Transverse colon (tissue), 4 donors: ENCODE results near the gene ITGB5.

Experiments used
- EP300 ChIP-seq: sonication (generic); formaldehyde crosslinking; IDR thresholded peaks from one replicate; pipeline ENCODE4 v1.6.1; 2017; ENCODE audit warnings: antibody characterized with exemption, low read depth
- POLR2A ChIP-seq: fragments of 450-650 bp; IDR thresholded peaks from one replicate; pipeline ENCODE4 v1.6.1; 2016; ENCODE audit warnings: antibody characterized with exemption, mild to moderate bottlenecking, moderate library complexity
- POLR2AphosphoS5 ChIP-seq, 3 donors: sonication (generic); formaldehyde crosslinking; IDR thresholded peaks; one replicate each; pipeline ENCODE4 v1.6.1; 2016; ENCODE audit warnings: antibody characterized with exemption in 3 of 3
- TF ChIP-seq, protein P1 (sequence below), 5 experiments: fragments of 200-600 bp in 3 of 5; fragments of 450-650 bp in 2 of 5; sonication (generic) in 3 of 5; IDR thresholded peaks; 1 replicate in 2 of 5; 2 replicates in 3 of 5; pipeline ENCODE4 v1.5.1; 2016 to 2017; ENCODE audit warnings: antibody characterized with exemption in 5 of 5, inconsistent platforms in 3 of 5, mild to moderate bottlenecking in 2 of 5, moderate library complexity in 1 of 5

DNA sequence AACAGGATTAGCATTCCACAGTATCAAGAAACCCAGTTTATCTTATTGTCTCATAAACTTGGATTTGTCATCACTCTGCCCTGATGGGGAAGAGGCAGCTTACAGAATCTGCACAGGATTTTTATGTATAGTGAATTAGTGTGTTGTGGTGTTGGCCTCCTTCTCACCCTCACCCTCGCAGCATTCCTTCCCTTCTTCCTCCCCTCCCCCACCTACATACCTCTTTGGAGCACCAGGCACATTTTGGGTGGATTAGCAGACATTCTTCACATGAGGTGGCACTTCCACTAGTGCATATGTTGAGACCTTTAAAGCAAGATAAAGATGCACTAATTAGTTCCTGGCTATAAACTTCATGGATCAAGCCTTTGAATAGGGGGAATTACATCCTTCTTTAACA is 13.9 kb downstream of the ITGB5 start:
- TF ChIP-seq, protein P1, sequence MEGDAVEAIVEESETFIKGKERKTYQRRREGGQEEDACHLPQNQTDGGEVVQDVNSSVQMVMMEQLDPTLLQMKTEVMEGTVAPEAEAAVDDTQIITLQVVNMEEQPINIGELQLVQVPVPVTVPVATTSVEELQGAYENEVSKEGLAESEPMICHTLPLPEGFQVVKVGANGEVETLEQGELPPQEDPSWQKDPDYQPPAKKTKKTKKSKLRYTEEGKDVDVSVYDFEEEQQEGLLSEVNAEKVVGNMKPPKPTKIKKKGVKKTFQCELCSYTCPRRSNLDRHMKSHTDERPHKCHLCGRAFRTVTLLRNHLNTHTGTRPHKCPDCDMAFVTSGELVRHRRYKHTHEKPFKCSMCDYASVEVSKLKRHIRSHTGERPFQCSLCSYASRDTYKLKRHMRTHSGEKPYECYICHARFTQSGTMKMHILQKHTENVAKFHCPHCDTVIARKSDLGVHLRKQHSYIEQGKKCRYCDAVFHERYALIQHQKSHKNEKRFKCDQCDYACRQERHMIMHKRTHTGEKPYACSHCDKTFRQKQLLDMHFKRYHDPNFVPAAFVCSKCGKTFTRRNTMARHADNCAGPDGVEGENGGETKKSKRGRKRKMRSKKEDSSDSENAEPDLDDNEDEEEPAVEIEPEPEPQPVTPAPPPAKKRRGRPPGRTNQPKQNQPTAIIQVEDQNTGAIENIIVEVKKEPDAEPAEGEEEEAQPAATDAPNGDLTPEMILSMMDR (IDR thresholded peaks at IDR 0.05): no peak
- TF ChIP-seq POLR2A (no peak), EP300 (no peak), POLR2AphosphoS5 (IDR thresholded peaks at IDR 0.05) (no peak)
